Measurements from ENCODE around the gene HMGB3.

GRCh38 chrX:150982788-150983520 is at the start of gene HMGB3:
- no peak for TF ChIP-seq POLR2A (IDR thresholded peaks at IDR 0.05)
- no peak for TF ChIP-seq CTCF (IDR thresholded peaks at IDR 0.05)
- TF ChIP-seq EP300 (IDR thresholded peaks at IDR 0.05) = no peak
- TF ChIP-seq POLR2AphosphoS5 (IDR thresholded peaks at IDR 0.05) = no peak
